ENCODE measurements around the gene ZNF678.
A peak's percentile ranks its signal among the peaks of the same experiment; 100 is the strongest.
"Not testable (repeated sequence)": the region's sequence is repeated elsewhere in the genome, so short reads cannot be mapped to it uniquely, and the experiment has no call there.

ZNF678 gene

DNA sequence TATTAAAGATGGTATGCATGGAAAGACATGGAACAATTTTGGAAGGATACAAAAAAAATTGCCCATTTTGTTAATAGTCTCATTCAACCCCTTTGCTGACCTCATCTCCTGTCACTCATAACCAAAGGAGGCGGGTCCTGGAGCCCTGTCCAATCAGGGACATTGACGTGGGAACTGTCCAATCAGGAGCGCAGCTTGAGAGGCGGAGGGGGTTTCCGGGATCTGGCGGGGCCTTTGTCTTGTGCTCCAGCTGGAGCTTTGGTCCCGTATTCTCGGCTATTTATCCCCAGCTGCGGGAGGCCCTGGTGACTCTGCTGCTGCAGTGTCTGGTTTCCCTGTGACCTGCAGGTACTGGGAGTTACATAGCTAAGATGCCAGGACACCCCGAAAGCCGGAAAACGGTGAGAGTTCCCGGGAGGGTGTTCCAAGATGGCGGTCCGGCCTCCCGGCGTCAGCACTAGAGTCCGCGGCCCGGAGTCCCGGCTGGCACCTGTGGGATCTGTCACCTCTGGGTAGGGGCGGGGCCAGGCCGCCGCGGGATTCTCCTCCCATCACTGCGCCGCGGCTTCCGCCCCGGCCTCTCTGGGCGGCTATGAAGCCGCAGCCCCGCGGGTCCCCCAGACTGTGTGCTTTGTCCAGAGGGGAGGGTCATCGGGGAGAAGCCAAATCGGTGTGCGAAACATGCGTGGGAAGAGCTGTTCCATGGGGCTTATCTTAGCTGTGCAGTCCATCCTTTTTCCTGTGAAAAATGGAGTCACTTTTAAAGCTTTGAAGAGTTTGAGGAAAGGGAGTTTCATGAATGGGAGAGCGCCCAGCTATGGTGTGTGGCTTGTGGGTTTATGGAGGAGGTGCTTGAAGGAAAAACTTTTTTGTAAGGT, at the start of gene ZNF678:
Gene ZNF678, plus strand, starts transcription at position 233 of the 878 bp plus-strand sequence. CDS start 87,436 bp downstream, outside the sequence.
- DNase-seq: peak; percentile 92

DNA sequence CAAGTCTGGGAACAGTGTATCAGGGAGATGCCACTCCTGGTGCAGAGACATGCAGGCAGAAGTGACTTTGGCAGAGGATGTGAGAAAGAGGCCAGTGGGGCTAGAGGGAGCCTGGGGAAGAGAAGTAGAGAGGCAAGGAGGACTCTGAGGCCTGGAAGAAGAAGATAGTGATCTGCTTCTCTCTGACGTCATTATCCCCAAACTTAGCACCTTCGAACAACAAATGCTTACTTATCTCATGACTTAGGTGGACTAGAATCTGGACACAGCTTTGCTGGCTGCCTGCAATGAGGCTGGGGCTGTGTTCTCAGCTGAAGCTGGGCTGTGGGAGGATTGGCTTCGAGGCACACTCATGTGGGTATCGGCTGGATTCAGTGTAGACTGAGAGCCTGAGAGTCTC, 44.5 kb upstream of the ZNF678 start:
- DNase-seq: no peak

DNA sequence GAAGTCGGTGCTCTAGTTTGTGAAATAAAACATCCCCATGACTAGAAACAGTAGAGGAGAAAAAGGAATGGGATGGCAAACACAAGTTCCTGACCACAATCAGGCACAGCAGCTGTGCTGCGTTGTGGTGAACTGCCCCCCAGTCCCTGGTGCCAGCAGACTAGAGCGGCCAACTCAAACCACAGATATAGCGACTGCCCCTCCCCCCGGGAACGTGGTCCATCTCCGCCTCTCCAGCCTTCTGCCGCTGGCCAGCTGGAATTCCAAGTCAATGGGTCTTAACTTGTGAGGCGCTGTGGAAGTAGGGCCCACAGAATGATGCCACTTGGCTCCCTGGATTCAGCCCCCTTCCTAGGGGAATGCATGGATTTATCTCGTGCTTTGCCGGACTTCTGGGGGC, 41.6 kb upstream of the ZNF678 start:
- no peak for DNase-seq

DNA sequence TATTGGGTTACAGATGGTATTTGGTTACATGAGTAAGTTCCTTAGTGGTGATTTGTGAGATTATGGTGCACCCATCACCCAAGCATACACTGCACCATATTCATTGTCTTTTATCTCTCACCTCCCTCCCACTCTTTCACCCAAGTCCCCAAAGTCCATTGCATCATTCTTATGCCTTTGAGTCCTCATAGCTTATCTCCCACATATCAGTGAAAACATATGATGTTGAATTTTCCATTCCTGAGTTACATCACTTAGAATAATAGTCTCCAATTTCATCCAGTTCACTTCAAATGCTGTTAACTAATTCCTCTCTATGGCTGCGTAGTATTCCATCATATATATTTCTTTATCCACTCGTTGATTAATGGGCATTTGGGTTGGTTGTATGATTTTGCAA, 36.8 kb upstream of the ZNF678 start:
- DNase-seq: no peak

DNA sequence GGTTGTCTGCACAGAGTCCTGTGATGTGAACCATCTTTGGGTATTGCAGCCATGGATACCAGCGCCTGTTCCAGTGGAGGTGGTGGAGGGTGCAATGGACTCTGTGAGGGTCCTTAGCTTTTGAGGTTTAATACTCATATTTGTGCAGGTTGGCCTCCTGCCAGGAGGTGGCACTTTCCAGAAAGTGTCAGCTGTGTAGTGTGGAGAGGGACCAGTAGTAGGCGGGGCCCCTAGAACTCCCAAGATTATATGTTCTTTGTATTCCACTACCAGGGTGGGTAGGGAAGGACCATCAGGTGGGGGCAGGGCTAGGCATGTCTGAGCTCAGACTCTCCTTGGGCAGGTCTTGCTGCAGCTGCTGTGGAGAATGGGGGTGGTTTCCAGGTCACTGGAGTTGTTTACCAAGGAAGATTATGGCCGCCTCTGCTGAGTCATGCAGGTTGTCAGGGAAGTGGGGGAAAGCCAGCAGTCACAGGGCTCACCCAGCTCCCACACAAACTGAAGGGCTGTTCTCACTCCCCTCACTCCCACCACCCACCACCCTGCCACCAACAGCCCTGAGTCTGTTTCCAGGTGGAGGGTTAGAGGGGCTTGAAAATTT, 31.2 kb upstream of the ZNF678 start:
- DNase-seq: no peak

DNA sequence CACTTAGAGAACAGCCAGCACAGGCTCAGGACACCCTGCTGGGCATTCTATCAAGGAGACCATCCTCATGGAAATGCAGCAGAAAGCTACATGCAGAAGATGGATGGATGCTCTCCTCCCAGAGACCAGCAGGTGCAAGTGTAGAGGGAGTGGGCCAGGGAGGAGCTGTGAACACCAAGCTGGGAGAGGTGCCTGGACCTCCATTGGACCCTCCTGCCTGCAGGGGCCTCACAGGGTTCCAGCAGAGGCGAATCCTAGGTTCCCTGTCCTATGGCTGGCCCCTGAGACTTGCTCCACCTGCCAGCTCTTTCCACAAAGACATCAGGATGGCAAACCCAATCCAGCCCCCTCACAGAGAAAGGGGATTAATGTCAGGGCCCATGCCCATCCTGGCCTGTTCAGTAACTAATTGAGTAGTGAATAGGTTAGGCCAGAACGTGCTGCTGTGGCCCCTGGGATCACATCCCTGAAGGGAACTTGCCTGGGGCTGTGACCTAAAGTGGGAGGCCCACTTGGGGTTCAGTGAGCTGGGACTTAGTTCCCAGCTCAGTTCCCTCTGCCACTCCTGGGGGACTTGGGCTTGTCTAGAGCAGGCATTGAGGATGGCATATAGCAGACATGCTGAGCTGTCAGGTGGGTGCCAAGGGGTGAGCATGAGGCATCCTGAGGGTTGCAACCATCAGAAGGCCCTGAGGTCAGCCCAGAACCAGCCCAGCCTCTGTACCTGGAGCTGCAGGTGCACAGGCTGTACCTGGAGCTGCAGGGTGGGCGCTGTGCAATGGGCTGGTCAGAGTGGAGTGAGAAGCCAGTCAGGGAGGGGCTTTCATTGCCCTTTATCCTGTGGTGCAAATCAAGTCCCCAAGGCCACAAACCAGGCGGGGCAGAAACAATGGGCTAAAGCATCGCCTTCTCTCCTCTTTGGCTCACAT, 22.9 kb upstream of the ZNF678 start:
- no peak for DNase-seq

DNA sequence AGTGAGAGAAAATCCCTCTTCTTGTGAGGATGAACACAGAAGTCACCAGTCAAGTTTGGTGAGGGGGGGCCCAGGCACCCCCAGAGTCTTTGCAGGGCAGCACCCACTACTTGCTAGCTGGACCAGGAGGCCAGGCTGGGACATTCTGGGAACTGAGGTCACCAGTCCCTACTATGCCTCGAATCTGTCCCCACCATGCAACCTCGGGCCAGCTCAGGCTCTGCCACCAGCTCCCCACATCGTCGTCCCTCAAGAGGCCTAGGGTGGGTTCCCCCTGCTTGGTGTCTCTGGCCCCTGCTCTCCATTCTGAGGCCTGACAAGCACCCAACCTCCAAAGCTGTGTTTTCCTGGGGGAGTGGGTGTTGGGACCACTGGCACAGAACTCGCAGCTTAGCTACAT, 22.2 kb upstream of the ZNF678 start:
- no peak for DNase-seq

DNA sequence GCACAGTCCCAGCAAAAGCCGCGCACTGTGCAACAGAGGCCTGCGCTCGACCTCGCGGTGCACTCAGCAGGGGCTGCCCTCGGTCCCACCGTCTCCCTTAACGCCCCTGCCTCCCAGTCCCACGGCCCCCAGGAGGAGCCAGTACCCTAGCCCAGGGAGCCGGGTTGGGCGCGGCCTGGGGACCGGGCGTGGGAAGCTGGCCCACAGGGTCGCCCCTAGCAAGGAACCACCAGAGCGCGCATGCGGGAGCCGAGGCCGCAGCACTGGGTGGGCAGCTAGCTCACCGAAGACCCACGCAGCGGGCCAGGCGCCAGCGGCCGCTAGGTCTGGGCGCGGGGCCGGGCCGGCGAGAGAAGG, 21.6 kb upstream of the ZNF678 start:
- no peak for DNase-seq

DNA sequence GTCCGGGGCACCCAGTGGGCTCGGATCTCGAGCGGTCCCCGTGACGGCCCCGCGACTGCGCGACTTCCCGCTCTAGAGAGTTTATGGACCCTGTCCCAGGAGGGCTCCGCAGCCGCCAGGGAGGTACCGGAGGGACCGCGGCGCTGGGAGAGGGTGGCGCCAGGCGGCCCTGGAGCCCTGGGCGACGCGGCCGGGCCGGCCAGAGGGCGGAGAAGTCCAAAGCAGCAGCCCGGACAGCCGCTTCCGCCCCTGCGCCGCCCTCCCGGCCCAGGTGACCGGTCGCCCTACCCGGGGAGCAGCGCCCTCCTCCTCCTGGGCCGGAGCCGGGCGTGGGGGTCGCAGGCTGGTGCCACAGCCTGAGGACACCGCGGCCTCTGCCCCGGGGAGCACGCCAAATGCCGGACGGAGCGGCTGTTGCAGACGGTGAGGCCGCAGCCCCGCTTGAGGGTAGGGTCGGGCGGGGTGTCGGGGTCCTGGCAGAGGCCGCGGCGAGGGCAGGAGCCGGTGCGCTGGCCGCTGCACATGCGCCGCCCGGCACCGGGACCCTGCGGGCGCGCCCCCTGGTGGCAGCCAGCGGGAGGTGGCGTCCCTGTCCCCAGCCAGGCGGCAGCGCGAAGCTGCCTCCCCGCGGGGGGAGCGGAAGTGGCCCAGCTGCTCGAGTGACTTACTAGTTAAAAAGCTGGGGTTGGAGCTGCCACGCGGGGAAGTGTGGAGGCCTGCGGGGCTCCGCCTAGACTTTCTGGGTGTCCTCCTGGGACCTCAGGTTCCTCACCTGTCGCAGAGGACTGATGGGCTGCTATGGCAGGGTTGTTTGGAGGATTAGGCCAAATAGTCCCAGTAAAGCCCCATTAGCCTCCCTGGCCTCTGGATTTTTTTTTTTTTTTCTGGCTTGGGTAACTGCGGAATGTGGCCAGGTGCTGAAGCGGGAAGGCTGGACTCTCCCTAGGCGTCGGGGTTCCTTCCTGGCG, 20.9 kb upstream of the ZNF678 start:
- peak; percentile 85 for DNase-seq

DNA sequence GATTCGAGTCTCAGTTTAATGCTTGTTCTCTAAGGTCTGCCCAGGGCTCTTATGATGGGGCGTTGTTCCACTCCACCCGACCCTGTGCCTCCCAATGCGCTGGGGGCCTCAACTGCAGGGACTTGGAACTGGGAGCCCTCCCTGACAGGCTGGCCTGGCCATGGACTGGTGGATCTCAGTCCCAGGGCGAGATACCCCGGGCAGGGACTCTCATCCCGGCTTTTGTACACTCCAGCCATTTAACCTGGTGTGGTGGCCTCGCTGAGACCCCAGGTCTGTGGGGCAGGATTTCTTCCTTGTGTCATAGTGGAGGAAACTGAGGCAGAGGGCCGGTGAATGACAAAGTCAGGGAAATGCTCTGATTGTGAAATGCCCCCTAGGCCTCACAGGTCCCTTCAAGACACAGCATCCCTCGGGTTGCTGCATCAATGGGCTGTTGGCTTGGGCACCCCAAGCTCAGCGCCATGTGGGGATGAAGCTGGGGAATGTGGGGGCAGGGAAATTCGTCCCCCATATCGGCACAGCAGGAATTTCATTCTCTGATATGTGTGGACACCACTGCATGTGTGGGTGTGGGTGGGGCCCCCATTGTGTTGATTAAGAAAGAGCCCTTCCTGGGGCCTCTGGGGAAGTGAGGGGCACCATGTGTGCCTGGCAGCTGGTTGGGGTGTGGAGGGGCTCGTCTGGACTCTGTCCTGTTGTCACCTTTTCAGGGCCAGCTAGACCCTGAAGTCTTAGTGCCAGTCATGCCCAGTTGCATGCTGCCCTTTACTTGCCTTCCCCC, 19.9 kb upstream of the ZNF678 start:
- no peak for DNase-seq

DNA sequence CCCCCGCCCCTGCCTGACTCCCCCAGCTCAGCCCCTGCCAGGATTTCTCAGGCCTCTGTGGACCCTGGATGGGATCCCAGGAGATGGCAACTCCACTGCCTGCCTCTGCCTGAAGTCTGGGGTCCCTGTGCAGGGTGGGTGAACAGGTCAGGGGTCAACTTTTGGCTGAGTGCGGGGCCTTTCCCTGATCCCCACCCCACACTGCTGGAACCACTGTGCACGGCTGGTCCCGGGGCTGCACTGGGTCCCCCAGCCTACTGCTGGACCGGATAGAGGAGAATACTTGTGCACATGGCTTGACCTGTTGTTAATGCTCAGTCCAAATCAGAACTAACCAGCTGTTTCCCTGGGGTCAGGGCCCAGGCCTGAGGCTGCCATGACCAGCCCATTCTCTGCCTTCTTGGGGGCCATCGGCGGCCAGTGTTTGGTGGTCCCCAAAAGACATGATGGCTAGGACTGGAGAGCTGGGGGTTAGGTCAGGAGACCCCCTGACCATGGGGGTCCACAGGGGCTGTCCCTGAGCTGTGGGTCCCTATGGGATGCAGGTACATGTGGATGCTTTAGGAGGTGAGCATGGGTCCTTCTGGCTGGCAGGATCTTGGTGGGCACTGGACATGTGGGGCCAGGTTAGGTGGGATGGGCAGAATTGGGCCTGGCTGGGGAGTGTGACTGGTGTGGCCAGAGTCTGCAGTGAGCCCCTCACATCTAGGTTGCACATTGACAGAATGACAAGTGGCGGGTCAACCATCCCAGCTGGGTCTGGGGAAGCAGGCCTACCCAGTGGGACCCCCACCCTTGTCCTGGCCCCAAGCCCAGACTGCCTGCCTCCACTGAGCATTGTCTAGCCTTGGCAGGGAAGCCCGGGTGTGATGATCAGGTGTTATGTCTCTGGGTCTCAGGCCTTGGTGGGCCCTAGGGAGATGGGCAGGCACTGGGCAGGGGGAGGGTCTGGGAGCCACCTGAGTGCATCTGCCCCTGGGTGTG, 19.0 kb upstream of the ZNF678 start:
- DNase-seq: no peak

DNA sequence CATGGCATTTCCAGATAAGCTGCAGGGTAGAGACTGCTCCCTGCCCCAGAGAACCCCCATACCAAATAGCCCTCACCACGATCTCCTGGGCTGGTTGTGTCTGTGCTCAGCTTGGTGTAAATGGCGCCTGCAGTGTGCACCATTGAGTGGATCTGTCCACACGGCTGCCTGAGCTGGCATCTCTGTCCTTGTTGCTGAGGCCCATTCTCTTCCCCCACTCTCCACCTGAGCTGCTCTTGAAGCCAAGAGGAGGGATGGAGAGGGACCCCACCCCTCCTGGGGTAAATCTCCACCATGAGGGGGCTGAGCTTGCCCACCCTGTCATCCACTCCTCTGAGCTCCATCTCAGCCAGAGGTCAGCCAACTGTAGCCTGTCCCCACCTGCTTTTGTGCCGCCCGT, 18.0 kb upstream of the ZNF678 start:
- no peak for DNase-seq

DNA sequence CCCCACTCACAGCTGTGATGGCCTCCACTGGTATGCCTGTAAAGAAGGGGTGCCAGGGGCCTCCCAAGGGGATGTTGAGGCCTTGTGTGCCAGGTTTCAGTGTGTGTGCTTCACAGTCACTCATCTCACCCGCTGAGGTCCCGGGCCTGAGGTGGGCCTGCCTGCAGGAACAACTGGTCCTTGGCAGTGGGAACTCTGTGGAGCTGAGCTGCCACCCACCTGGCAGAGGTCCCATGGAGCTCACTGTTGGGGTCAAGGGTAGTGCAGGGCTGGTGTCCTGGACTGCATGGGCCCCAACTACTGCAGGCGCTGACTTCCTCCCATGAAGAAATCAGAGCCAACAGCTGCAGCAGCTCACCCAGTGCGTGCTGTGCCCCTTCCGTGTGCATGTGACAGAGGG, 17.3 kb upstream of the ZNF678 start:
- DNase-seq: no peak

DNA sequence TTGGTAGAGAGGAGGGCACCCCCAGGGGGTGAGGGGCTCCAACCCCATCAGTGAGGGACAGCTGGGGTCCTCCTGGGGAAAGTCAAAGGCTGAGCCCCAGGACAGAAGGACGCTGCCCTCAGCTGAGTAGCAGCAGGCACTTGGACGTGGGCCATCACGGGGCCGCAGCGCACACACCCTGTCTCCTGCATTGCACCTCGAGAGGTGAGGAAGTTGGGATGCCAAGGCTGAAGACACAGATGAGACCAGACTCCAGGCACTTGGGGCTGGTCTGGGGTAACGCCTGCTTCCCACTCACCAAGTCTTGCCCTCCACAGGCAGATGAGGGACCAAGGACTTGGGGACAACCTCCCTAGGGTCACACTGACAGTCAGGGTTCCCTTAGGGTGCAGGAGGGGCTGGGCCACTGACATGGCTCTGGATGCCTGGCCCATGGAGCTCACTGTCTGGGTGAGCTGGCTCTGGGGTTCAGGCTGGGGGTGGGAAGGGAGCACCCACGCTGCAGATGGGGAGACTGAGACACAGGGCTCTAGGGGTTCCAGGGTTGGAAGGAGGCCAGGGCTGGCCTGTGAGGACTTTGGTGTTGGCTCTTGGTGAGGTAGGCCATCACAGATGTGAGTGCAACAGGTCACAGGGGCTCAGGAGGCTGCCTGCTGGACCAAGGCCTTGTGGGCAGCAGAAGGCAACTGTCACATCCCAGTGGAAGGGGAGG, 16.6 kb upstream of the ZNF678 start:
- no peak for DNase-seq

DNA sequence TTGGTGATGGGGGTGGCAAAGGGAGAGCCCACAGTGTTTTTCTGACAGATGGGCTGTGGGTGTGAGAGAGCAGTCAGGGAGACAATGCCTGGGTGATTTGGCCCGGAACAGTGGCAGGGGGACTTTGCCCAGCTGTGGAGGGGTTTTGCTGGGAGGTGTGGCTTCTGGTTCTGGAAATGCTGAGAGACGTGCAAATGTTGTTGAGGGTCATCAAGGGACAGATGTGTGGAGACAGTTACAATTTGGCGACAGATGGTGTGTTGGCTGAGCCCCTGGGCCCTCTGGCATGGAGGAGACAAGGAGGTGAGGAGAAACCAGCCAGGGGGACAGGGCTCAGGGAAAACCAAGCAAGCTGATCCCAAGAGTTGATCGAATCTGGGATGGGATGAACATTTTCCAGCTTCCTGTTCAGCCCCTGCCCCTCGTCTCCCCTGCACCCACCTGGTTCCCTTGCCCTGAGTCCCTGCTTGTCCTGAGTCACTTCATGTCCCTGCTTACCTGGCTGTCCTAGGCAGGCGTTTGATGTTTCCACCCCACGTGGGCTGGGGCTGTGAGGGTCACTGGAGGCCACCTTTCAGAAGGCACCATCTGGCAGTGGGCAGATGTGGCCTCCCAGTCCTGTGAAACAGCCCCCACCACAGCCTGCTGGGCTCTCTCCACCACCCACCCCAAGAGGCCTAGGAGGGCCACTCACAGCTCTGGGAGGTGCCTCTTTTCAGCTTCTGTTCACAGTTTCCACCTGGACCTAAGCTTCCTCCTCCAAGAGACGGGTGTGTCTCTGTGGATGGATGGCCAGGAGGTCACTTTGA, 15.8 kb upstream of the ZNF678 start:
- no peak for DNase-seq

DNA sequence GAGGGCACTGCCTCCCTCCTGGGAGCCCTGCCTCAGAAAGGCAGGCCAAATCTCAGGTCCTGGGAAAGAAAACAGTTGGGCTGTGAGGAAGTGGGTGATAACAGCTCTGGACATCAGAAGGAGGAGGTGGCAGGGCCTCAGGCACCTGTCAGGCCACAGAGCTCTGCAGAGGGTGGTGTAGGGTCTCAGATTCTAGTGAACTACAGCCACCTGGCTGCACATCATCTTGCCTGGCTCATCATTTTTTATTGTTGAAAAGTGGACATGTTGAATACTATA, 15.3 kb upstream of the ZNF678 start:
- no peak for DNase-seq

DNA sequence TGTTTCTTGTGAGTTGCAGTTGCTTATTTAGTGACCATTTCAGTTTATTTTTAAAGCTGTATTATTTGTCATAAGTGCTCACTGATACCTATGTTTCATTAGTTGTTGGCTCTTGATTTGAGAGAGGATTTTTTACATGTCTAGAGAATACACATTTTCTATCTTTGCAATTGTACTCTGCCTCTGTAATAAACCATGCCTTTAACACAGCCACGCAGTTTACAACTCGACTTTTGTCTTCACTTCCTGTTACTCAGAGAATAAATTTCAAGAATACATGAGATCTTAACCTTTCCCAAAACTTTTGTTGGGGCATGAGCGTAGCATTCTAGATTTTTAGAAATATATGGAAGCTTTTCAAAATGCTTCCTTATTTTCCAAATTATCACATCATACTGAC, 14.9 kb upstream of the ZNF678 start:
- no peak for DNase-seq

DNA sequence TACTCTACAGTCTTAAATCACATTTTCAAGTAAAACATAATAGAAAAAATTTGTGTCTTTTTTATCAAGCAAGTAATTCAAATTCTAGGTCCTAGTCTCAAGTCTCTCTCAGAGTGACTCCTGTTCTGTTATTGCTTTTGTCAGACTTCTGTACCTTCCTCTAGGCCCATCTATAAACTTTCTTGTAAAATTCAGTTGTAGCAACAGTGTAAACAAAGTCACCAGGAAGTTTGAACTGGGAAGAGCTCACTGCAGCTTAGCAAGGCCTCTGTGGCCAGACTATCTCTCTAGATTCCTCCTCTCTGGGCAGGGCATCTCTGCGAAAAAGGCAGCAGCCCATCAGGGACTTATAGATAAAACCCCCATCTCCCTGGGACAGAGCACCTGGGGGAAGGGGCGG, 13.5 kb upstream of the ZNF678 start:
- DNase-seq: no peak

DNA sequence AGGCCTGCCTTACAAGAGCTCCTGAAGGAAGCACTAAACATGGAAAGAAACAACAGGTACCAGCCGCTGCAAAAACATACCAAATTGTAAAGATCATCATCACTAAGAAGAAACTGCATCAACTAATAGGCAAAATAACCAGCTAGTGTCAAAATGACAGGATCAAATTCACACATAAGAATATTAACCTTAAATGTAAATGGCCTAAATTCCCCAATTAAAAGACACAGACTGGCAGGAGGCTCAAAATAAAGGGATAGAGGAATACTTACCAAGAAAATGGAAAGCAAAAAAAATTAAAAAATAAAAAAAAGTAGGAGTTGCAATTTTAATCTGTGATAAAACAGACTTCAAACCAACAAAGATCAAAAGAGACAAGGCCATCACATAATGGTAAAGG, 11.5 kb upstream of the ZNF678 start:
- not testable (repeated sequence) for DNase-seq
